GM19099 (cell line): ENCODE measurements around the gene STRIP2.

Experiments
- POLR2A ChIP-seq: IDR thresholded peaks from 3 replicates; pipeline ENCODE4 v1.6.1; 2011; ENCODE audit warnings: low read depth; ENCODE audit not compliant: insufficient read length; ENCODE audit errors: extremely low read depth

The STRIP2 gene

DNA sequence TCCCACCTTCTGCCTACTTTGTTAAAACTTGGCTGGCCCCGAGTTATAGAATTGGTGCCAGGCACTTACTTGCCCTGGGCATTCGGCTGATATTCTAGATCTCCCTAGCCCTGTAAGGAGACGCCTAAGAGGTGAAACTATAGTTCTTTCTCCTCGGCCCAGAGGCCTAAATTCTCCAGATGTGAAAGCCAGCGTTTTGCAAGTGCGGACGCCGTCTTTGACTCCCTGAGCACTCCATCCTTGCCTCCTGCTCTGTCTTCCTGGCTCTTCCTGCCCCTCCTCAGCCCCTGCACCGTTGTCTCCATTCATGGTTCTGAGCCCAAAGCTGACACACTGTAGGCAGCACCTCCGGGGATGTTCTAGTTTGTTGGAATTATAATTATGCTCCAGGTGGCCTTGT is 79.3 kb downstream of the STRIP2 start:
- TF ChIP-seq POLR2A: no peak

DNA sequence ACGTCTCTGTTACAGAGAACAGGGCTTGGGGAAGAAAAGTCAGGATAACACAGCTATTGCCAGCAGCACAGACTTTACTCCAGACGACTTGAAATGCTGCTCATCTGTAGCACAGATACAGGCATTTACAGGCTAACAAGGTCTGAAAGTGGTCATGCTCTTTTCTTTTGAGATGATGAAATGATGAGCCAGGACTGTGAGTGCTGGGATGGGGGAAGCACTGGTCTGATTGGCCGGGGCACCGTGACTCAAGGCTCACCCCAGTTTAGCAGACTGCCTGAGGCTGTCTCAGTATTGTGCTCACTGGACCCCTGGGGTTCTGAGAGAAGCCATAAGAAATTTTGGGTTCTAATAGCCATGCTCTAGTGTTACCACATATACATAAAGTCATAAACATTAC is 80.5 kb downstream of the STRIP2 start:
- no peak for TF ChIP-seq POLR2A

DNA sequence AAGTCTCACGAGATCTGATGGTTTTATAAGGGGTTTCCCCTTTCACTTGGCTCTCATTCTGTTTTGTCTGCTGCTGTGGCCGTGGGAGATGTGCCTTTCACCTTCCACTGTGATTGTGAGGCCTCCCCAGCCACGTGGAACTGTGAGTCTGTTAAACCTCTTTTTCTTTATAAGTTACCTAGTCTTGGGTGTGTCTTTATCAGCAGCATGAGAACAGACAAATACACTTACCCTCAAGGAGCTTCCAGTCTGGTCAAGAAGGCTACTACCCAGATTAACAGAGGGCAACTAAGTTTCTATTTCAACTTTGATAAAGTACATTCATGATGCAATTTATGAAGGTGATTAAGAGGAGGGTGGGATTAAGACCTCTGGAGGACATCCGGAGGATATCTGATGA is 81.1 kb downstream of the STRIP2 start:
- no peak for TF ChIP-seq POLR2A

DNA sequence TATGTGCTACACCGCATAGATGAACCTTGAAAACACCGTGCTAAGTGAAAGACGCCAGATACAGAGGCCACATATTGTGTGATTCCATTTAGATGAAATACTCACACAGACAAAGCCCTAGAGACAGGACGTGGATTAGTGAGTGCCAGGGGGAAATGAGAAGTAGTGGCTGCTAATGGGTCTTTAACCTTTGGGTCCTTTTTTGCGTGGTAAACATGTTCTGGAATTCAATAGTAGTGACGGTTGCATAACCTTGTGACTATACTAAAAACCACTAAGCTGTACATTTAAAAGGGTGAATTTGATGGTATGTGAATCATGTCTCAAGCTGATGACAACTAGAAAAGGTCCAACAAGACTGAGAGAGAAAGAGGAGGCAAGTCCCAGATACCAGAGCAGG is 83.7 kb downstream of the STRIP2 start:
- TF ChIP-seq POLR2A: no peak

DNA sequence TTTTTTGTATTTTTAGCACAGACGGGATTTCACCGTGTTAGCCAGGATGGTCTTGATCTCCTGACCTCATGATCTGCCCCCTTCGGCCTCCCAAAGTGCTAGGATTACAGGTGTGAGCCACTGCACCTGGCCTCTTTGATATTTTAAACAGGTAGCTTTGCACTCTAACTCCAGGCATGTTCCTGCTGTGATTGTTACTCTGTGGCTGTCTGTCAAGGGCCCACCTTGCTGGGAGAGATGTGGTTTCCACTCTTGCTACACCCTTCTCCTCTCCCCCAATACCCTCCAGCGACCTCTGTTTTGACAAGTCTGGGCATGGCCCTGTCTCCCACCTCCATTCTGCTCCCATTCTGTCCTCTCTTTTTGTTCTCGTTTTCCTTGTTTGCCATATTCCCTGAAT is 85.2 kb downstream of the STRIP2 start:
- no peak for TF ChIP-seq POLR2A

GRCh38 chr7:129522088-129522970 is 88.1 kb downstream of the STRIP2 start:
- TF ChIP-seq POLR2A: no peak

DNA sequence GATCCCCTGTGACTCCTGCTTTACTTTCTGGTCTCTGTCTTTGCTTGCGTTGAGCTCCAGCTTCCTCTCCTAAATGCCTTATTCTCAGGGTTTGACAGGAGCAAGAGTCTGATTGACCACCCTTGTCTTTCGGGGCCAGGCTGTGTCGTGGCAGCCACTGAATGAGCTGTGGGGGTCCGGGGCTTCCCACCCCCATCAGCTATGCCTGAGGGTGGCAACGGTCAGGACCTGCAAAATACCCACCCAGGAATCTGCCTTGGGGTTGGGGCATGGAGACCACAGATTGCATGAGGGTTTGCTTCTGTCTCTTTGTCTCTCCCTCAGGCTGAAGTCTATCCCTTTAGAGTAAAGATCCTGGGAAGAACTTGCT is 88.7 kb downstream of the STRIP2 start:
- no peak for TF ChIP-seq POLR2A

DNA sequence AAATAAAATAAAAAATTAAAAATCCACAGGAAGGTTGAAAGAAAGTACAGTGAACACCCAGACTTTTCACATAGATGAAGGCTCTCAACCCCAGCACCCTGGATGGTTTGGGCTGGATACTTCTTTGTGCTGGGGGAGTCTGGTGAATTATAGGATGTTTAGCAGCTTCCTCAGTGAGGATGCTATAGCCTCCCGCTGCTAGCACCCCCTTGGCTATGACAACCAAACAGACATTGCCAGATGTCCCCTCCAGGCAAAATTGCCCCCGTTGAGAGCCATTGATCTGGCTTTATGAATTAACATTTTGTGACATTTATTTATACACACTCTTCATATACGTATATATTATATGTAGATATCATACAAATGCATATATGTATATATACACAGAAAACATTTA is 89.7 kb downstream of the STRIP2 start:
- TF ChIP-seq POLR2A: no peak

DNA sequence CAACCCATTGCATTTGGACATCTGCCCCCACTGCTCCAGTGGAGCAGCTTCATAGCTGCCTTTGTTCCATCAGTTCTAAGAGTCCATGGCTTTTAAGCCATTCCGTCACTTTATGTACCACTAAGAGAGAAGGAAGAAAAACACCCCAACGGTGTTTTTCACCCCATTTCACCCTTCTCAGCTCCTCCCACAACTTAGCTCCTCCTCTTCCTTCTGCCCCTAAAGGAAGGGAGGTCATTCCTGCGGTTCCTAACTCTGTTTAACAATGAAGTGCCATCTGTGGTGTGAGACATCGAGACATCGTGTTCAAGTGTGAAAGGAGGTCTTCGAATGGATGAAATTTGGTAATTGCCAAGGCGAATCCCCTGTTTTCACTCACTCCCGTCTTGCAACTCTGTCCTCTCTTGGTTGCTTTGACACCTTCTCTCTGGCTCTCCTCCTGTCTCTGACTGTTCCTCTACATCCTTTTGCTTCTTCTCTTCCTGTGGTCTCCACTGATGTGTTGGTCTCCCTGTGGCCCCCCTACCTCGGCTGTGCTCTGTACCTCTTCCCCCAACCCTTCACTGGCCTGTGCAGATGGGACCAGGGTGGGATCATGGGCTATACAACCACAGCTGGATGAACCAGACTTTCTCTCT is 91.1 kb downstream of the STRIP2 start:
- no peak for TF ChIP-seq POLR2A

- TF ChIP-seq POLR2A: no peak
These were observed 95.4 kb downstream of the STRIP2 start for GRCh38 chr7:129529643-129530042.

GRCh38 chr7:129530795-129531391 is 96.7 kb downstream of the STRIP2 start:
- TF ChIP-seq POLR2A: no peak

GRCh38 chr7:129531721-129532120 is 97.5 kb downstream of the STRIP2 start:
- TF ChIP-seq POLR2A: no peak

DNA sequence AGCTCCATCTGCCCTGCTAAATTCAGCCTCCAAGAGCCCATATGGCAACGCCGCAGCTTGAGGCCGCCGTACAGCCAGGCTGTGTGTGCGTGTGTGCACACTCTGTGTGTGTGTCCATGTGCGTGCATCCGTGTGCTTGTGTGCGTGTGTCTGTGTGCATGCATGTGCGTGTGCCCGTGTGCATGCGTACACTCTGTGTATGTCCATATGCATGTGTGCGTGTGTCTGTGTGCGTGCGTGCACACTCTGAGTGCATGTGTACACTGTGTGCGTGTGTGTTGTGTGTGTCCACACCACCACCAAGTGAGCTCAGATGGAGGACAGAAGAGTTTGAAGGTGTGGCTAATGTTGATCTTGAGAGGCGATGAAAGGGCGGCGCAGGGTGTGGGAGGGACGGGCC is 98.1 kb downstream of the STRIP2 start:
- no peak for TF ChIP-seq POLR2A

DNA sequence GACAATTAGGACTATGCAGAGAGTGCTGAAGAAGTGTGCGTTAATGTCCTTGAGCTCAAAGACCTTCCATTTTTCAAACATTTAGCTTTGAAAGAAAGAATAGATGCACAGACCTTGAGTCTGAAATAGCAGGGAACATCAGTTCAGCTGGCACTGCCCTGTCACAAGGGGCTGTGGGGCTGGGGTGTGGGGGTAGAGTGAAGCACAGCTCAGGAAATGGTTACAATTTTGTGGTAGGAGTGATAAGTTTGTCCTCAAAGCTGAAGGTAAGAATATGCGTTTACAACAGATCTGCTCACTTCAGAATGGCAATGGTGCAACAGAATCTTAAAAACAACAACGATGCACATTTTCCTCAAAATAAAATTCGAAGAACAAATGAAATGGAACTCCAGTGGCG is 101.7 kb downstream of the STRIP2 start:
- TF ChIP-seq POLR2A: no peak

- TF ChIP-seq POLR2A: no peak
These were observed 102.1 kb downstream of the STRIP2 start for GRCh38 chr7:129536323-129536722.
